ENCODE measurements around the gene EEF2.
"Not testable (repeated sequence)": the region's sequence is repeated elsewhere in the genome, so short reads cannot be mapped to it uniquely, and the experiment has no call there.

Gene EEF2

GRCh38 chr19:3945838-3946237 is 39.4 kb downstream of the EEF2 start:
- no peak overlapping the region for H3K4me3 ChIP-seq (ENCODE audit: low read depth, low read length)
- no peak for DNase-seq (ENCODE audit: low read depth)
- TF ChIP-seq MYC (IDR thresholded peaks at IDR 0.05; ENCODE audit: low read depth, low read length) (no peak), MAX (IDR thresholded peaks at IDR 0.05; ENCODE audit: low read depth, low read length) (no peak), POLR2A (IDR thresholded peaks at IDR 0.05; ENCODE audit: extremely low read depth, insufficient read length) (no peak), CTCF (IDR thresholded peaks at IDR 0.05; ENCODE audit: low read depth, low read length) (no peak)

GRCh38 chr19:3944018-3944721 is 41.1 kb downstream of the EEF2 start:
- DNase-seq (ENCODE audit: low read depth) = peak; percentile 20
- TF ChIP-seq POLR2A (IDR thresholded peaks at IDR 0.05; ENCODE audit: extremely low read depth, insufficient read length) (no peak), CTCF (IDR thresholded peaks at IDR 0.05; ENCODE audit: low read depth, low read length) (no peak), MYC (IDR thresholded peaks at IDR 0.05; ENCODE audit: low read depth, low read length) (no peak), MAX (IDR thresholded peaks at IDR 0.05; ENCODE audit: low read depth, low read length) (no peak)
- no peak overlapping the region for H3K4me3 ChIP-seq (ENCODE audit: low read depth, low read length)

GRCh38 chr19:3942790-3943409 is 42.4 kb downstream of the EEF2 start:
- DNase-seq (ENCODE audit: low read depth) = peak; percentile 17
- H3K4me3 ChIP-seq (ENCODE audit: low read depth, low read length) = no peak overlapping the region
- TF ChIP-seq POLR2A (IDR thresholded peaks at IDR 0.05; ENCODE audit: extremely low read depth, insufficient read length) (no peak), CTCF (IDR thresholded peaks at IDR 0.05; ENCODE audit: low read depth, low read length) (no peak), MYC (IDR thresholded peaks at IDR 0.05; ENCODE audit: low read depth, low read length) (no peak), MAX (IDR thresholded peaks at IDR 0.05; ENCODE audit: low read depth, low read length) (no peak)

GRCh38 chr19:3938300-3938950 is 46.8 kb downstream of the EEF2 start:
- not testable (repeated sequence) for DNase-seq (ENCODE audit: low read depth); H3K4me3 ChIP-seq (ENCODE audit: low read depth, low read length)

GRCh38 chr19:3936506-3937442 is 48.5 kb downstream of the EEF2 start:
- H3K4me3 ChIP-seq (ENCODE audit: low read depth, low read length) = no peak overlapping the region
- no peak for TF ChIP-seq MYC (IDR thresholded peaks at IDR 0.05; ENCODE audit: low read depth, low read length)
- no peak for TF ChIP-seq CTCF (IDR thresholded peaks at IDR 0.05; ENCODE audit: low read depth, low read length)
- TF ChIP-seq POLR2A (IDR thresholded peaks at IDR 0.05; ENCODE audit: extremely low read depth, insufficient read length) = no peak
- no peak for TF ChIP-seq MAX (IDR thresholded peaks at IDR 0.05; ENCODE audit: low read depth, low read length)
- no peak for DNase-seq (ENCODE audit: low read depth)
